Right cardiac atrium (tissue), 5 donors: ENCODE results near the gene C16orf87. TPM values are rescaled to one million over a fixed set of nuclear protein-coding genes. Genes with fewer than 3 reads are reported as not detected.
A peak's percentile ranks its signal among the peaks of the same experiment; 100 is the strongest.

Experiments
- ATAC-seq, 2 donors: fragments of 200-7000 bp; cut with Tn5 transposase; one replicate each; pipeline versions ENCODE4 v1.8.0 to v1.9.1; 2020; ENCODE audit warnings: moderate library complexity in 2 of 2, mild to moderate bottlenecking in 1 of 2
- DNase-seq, 3 donors: peaks; one replicate each; pipeline ENCODE4 v3.0.0-alpha.2; 2020
- H3K27ac ChIP-seq: one replicate; pipeline ENCODE4 v1.5.1; 2013; ENCODE audit warnings: mild to moderate bottlenecking, low read length, control low read depth, moderate library complexity
- H3K27me3 ChIP-seq: one replicate; pipeline ENCODE4 v1.6.1; 2013; ENCODE audit not compliant: control insufficient read depth, insufficient read depth
- H3K4me1 ChIP-seq: one replicate; pipeline ENCODE4 v1.6.1; 2013; ENCODE audit warnings: low read length; ENCODE audit not compliant: control insufficient read depth, insufficient read depth
- H3K4me3 ChIP-seq: one replicate; pipeline ENCODE4 v1.5.1; 2013; ENCODE audit warnings: low read length, control low read depth
- H3K9me3 ChIP-seq: one replicate; pipeline ENCODE4 v1.6.1; 2013; ENCODE audit warnings: low read length; ENCODE audit not compliant: control insufficient read depth
- WGBS: extraction: QIAGEN DNeasy Blood & Tissue Kit; methylation state at CpG from one replicate; pipeline ENCODE4 v1.1.7; 2013; 5-methylcytosine and 5-hydroxymethylcytosine counted together
- intact Hi-C, 4 donors: fragments of 100-400 bp; cut with DNase I; formaldehyde crosslinking; loops; one replicate each; pipeline versions ENCODE4 v1.11.0 to v1.14.0; 2022 to 2023
- polyA plus RNA-seq: library from polyadenylated mRNA; stranded (reverse); fragments of 200-250 nt; gene quantifications from one replicate; pipeline ENCODE4 v1.2.3, GENCODE V29; 2013
- total RNA-seq, 4 donors: library from RNA; stranded (reverse); fragmentation: NEBNext Ultra II Directional; extraction: Animal tissue kit (Norgen Biotek cat#: 25700); gene quantifications; one replicate each; pipeline ENCODE4 v1.2.1, GENCODE V29; 2021
- donor health status: healthy with polysubstance abuse.
- donor health status: DM: no; HTN: yes; CAD: no.
- donor health status: DM: no; HTN: no; CAD: no.
- donor health status: DM: no; HTN: yes; CAD: no; lungs with severe emphysema.
- donor health status: DM: yes; HTN: yes; CAD: no.

Gene C16orf87
- total and polyA plus RNA-seq, 5 donors, result 7.5 to 16.7 (median 14.2) TPM

DNA sequence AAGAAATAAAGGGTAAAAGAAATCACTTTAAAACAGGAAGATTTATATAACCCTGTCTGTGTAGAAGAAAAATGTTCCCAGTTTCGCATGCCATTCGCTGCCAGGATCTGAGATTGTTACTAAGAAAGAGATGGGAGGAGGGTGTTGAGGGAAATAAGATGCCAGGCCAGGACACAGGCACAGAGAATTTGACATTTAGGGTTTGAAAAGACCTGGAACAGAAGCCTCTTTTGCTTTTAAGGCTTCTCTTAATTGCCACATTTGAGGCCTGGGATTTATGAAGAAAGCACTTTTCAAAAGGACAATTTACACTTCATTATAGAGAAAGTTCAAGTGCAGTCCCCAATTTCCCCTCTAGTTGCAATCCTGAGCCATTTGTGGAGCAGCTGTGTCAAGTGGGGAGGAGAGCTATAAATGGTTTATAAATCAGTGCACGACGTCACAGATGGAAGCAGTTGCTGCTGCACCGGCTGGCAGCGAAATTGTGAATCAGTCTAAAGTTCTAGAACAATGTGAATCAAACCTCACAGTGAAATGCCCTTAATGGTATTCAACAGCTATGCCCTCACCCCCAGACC lies 26.5 kb upstream of the C16orf87 start:
- H3K4me3 ChIP-seq, result no peak overlapping the region
- no peaks in the 10 kb centered on the region for H3K4me1 ChIP-seq
- H3K27me3 ChIP-seq, result no peaks in the 10 kb centered on the region
- 40% methylated on average over 6 of the region's 6 CpGs for WGBS
- intact Hi-C loops, result loop anchor here in 1 of 4 donors (5.0 kb wide), 1 partner anchor 50 kb away; no protein-coding TSS in a partner anchor
- H3K9me3 ChIP-seq, result no peaks in the 10 kb centered on the region
- peak; percentile 34 to 57 for ATAC-seq
- H3K27ac ChIP-seq, result no peak overlapping the region
- DNase-seq, result no peak

DNA sequence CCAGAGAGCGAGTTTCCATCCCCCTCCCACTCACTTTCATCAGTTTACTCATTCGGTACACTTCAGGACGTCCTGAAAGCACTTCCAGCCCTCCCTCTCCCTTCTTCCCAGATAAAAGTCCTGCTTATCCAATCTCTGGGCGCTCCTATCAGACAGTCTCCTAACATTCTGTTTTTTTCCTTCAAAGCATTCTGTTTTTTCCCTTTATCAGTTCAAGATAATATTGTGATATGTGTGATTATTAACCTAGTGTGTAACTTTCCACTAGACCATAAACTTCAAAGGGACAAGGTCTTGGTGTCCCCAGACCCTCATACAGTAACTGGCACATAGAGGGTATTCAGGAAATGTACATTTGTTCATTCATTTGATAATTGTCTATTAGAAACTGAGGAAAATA lies 24.4 kb upstream of the C16orf87 start:
- Histone ChIP-seq H3K27ac (no peak overlapping the region), H3K27me3 (no peaks in the 10 kb centered on the region), H3K4me3 (no peak overlapping the region), H3K4me1 (no peaks in the 10 kb centered on the region), H3K9me3 (no peaks in the 10 kb centered on the region)
- no peak for ATAC-seq
- 64% methylated on average over 4 of the region's 4 CpGs for WGBS
- intact Hi-C loops, result loop anchor here in 3 of 4 donors (2.0 to 5.0 kb wide), 3 partner anchors 51 to 53 kb away; no protein-coding TSS in a partner anchor
- DNase-seq, result no peak

DNA sequence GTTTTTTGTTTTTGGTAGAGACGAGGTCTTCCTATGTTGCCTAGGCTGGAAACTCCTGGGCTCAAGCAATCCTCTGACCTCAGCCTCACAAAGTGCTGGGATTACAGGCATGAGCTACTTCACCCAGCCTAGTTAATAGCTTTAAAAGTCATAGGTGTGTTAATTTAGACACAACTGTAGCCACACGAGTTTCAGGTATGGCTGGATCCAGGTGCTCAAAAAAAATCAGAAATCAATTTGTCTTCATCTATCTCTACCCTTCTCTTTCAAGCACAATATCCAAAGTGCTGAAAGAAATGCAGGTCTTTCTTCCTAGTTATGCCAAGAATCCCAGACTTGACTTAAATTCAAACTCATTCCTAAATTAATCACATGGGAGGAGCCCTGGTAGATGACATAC lies 23.9 kb upstream of the C16orf87 start:
- no peaks in the 10 kb centered on the region for H3K27me3 ChIP-seq
- H3K9me3 ChIP-seq, result no peaks in the 10 kb centered on the region
- 88% methylated on average over 2 of the region's 2 CpGs for WGBS
- no peak overlapping the region for H3K4me3 ChIP-seq
- H3K27ac ChIP-seq, result no peak overlapping the region
- H3K4me1 ChIP-seq, result no peaks in the 10 kb centered on the region
- intact Hi-C loops, result loop anchor here (2.0 to 5.0 kb wide), 3 partner anchors 52 to 54 kb away; no protein-coding TSS in a partner anchor
- ATAC-seq, result no peak
- DNase-seq, result no peak

DNA sequence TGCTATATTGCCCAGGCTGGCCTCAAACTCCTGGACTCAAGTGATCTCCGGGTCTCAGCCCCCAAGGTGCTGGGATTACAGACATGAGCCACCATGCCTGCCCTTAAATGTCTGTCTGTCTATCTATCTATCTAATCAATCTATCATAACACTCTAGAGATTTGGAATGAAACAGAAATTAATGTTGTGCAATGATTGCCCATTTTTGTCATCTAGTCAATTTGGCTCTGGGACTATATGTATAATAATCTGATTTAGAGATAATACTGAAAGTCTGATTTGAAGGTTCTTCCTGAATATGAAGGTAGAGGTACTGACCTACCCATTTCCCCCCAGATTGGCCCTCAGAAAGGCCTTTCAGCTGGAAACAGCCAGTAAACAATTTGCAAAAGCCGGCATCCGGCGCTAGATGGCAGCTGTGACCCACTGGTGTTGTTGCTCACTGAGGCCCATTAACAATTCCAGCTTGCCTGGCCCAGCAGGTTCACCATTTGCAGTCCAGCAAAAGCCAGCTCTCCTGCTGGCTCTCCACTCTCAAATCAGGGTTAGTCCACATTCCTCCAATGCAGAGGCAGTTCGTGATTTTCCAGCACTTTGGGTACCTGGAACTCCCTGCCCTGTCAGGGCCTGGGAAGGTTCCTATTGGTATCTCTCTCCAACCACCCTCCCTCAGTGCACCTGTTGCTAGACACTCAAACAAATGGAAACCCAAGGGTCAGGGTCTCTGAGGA lies 22.9 kb upstream of the C16orf87 start:
- peak; percentile 71 to 76 for ATAC-seq
- 20% methylated on average over 5 of the region's 5 CpGs for WGBS
- H3K27me3 ChIP-seq, result no peaks in the 10 kb centered on the region
- no peak overlapping the region for H3K4me3 ChIP-seq
- intact Hi-C loops, result loop anchor here in 3 of 4 donors (2.0 to 5.0 kb wide), 3 partner anchors 53 to 55 kb away; no protein-coding TSS in a partner anchor
- H3K9me3 ChIP-seq, result no peaks in the 10 kb centered on the region
- H3K4me1 ChIP-seq, result no peaks in the 10 kb centered on the region
- peak; percentile 74 to 89 (median 85) for DNase-seq
- H3K27ac ChIP-seq, result no peak overlapping the region

DNA sequence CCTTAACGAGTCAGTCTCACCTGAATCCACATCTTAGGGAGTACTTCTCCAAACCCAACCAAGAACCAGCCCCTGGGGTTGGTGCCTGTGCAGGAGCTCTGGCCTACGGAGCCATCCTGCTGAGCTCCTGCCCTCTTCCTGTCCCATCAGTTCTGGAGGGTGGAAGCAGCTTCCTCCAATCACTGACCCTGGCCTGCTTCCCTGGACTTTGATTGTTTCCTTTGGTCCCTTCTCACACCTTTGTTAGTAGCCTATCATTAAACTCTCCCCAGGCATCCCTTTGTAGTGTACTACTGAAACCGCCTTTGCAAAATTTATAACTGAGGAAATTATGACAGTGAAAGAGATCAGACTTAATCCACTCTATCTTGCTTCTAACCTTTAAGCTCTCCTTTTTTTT lies 21.1 kb upstream of the C16orf87 start:
- ATAC-seq (no peak), DNase-seq (no peak)
- Histone ChIP-seq H3K27me3 (no peaks in the 10 kb centered on the region), H3K4me1 (no peaks in the 10 kb centered on the region), H3K4me3 (no peak overlapping the region), H3K9me3 (no peaks in the 10 kb centered on the region), H3K27ac (no peak overlapping the region)
- 61% methylated on average over 3 of the region's 3 CpGs for WGBS
- intact Hi-C loops, result loop anchor here in 1 of 4 donors (5.0 kb wide), 1 partner anchor 55 kb away; no protein-coding TSS in a partner anchor

DNA sequence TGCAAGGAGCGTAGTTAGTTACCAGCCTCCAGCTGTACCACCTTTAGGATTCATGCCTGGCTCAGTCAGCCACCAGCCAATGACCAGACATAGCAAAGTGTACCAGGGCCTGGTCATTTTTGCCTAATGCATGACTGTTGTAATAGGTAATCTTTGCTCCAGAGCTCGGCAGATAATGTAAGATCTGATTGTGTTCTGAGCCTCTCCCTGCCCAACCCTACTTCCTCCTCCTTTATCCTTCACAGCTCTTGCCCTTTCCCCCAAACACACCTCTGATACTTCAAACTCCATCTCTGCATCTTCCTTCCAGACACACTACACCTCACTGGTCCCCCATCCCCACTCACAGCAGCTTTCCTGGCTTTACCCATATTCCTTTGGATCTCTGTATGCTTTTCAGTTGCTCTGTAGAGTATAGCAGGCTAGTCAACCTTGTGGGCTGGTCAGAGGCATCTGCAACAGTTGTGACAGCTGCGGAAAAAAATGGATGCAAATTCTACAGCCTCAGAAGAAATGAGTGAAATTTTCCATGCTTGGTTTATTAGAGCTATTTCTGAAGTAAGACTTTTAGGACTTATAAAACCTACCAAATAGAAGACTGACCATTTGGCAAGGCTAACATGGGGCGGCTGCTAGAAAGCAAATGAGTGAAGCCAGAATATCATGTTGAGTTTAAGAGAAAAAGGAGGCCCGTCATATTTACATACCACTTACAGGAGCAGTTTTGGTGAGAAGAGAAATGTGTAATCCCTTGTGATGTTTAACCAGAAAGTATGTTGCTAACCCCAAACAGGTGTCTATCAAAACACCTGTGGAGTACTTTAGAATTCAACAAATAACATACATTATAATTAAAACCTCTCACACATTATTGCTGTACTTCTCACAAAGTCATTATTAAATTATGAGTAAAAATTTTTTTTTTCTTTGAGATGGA lies 19.9 kb upstream of the C16orf87 start:
- Histone ChIP-seq H3K27me3 (no peaks in the 10 kb centered on the region), H3K27ac (no peak overlapping the region), H3K4me1 (no peaks in the 10 kb centered on the region), H3K9me3 (no peaks in the 10 kb centered on the region), H3K4me3 (no peak overlapping the region)
- no peak for DNase-seq
- intact Hi-C loops, result loop anchor here in 1 of 4 donors (5.0 kb wide), 1 partner anchor 56 kb away; no protein-coding TSS in a partner anchor
- 77% methylated on average over 5 of the region's 5 CpGs for WGBS
- ATAC-seq, result no peak

DNA sequence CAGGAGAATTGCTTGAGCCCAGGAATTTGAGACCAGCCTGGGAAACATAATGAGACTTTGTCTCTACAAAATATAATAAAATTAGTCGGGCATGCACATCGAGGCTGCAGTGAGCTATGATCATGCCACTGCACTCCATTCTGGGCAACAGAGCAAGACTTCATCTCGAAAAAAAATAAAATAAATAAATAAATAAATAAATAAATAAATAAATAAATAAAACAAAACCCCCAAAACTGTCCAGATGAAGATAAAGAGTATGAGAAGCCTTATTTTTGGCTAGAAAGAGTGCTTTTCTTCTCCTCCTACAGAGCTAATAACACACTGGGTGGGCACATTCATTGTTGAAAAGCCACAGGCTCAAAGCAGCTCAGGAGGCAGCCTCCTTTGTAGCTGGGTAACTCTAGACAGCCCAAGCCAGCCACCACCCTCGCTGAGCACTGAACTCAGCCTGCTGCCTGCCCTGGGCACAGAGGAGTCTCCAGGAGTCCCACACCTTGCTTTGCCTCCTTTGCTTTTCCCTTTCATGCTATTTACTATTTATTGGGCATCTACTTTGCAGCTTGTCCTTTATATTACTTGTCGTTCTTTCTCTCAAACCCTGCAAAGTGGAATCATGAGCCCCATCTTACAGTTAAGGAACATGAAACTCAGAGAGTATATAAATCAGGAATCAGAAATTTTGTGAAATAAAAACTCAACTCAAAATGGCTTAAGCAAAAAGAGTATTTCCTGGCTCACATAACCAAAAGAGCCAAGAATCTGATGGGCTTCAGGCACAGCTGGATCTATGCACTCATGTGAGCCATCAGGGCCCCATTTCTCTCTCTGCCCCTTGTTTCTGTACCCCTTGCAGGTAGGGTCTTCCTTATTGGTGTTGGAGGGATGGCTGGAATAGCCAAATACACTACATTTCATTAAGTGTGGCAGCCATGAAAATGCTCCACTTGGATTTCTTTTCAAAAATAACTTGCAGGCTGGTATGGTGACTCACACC lies 18.1 kb upstream of the C16orf87 start:
- no peak for ATAC-seq

DNA sequence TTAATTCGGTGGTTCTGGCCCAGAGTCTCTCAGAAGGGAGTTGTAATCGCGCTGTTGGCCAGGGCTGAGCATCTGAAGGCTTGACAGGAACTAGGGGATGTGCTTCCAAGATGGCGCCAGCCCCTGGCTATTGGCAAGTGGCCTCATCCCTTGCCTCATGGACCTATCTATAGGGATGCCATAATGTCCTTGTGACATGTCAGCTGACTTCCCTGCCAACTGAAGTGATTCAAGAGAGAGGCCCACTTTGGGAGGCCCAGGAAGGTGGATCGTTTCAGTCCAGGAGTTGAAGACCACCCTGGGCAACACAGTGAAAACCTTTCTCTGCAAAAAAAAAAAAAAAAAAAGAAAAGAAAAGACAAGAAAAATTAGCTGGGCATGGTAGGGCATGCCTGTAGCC lies 15.0 kb upstream of the C16orf87 start:
- H3K27me3 ChIP-seq, result no peaks in the 10 kb centered on the region
- no peak for ATAC-seq
- intact Hi-C loops, result no loop called here
- 91% methylated on average over 5 of the region's 5 CpGs for WGBS
- H3K27ac ChIP-seq, result no peak overlapping the region
- H3K9me3 ChIP-seq, result no peaks in the 10 kb centered on the region
- no peak for DNase-seq
- H3K4me1 ChIP-seq, result no peaks in the 10 kb centered on the region
- H3K4me3 ChIP-seq, result no peak overlapping the region

More for the DNA sequence above, 18.1 kb upstream of the C16orf87 start:
- 78% methylated on average over 5 of the region's 5 CpGs for WGBS
- Histone ChIP-seq H3K4me3 (no peak overlapping the region), H3K27ac (no peak overlapping the region), H3K4me1 (no peaks in the 10 kb centered on the region), H3K27me3 (no peaks in the 10 kb centered on the region), H3K9me3 (no peaks in the 10 kb centered on the region)
- intact Hi-C loops, result no loop called here
- DNase-seq, result no peak

DNA sequence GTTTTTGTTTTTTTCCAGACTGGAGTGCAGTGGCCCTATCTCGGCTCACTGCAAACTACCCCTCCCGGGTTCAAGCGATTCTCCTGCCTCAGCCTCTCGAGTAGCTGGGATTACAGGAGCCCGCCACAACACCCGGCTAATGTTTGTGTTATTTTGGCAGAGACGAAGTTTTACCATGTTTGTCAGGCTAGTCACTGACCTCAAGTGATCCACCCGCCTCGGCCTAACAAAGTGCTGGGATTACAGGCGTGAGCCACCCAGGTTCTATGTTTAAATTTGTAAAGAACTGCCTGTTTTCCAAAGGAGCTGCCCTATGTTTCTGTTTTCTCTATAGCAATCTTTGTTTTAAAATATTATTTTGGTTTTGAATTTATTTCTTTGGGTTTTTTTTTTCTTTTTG lies 13.8 kb upstream of the C16orf87 start:
- intact Hi-C loops, result no loop called here

More for the DNA sequence above, 13.8 kb upstream of the C16orf87 start:
- Histone ChIP-seq H3K27me3 (no peaks in the 10 kb centered on the region), H3K4me1 (no peaks in the 10 kb centered on the region), H3K27ac (no peak overlapping the region), H3K4me3 (no peak overlapping the region), H3K9me3 (no peaks in the 10 kb centered on the region)
- WGBS, result 83% methylated on average over 10 of the region's 10 CpGs
- DNase-seq, result no peak
- no peak for ATAC-seq
